Endothelial cell of umbilical vein (primary cell): ENCODE results near the gene CELA2B. TPM values are rescaled to one million over a fixed set of nuclear protein-coding genes. Genes with fewer than 3 reads are reported as not detected.

Experiments used
- BruUV-seq: library from RNA; stranded (reverse); fragments of 400-500 nt; replicated peaks from 2 replicates; lab custom pipeline; 2021; lab: Mats Ljungman, UMichigan
- CTCF ChIA-PET: fragments of 300-600, 350-600 bp; sonication (Branson Sonifier 250); formaldehyde crosslinking; loops from one replicate; lab custom pipeline; 2021; ENCODE audit warnings: antibody characterized with exemption, inconsistent platforms; lab: Charles Lee
- POLR2A ChIA-PET: fragments of 300-600, 350-600 bp; sonication (Branson Sonifier 250); formaldehyde crosslinking; loops from one replicate; lab custom pipeline; 2021; ENCODE audit warnings: antibody characterized with exemption, inconsistent platforms; lab: Charles Lee
- DNase-seq: peaks from one replicate; pipeline ENCODE4 v3.0.0-alpha.2; 2011; ENCODE audit warnings: low read depth, low spot score
- FAIRE-seq: peaks from 2 replicates; lab custom pipeline; 2011; peaks lifted over from hg19 to GRCh38; lab: Jason Lieb, UNC
- H2AFZ ChIP-seq: 2 replicates; pipeline ENCODE4 v1.6.0; 2012; ENCODE audit warnings: low read depth, low read length, control low read depth, inconsistent platforms
- H3K27ac ChIP-seq: 2 replicates; pipeline ENCODE4 v1.5.1; 2011; ENCODE audit warnings: low read depth, mild to moderate bottlenecking, control low read depth, low read length, moderate library complexity; ENCODE audit not compliant: insufficient read depth
- H3K27me3 ChIP-seq, 2 experiments: 2 replicates each; pipeline versions ENCODE4 v1.6.0 to v1.6.1; 2011; ENCODE audit warnings: low read length in 2 of 2, mixed read lengths in 1 of 2; ENCODE audit not compliant: control insufficient read depth in 2 of 2, insufficient read depth in 2 of 2
- H3K36me3 ChIP-seq, 2 experiments: 2 replicates in 1 of 2; 3 replicates in 1 of 2; pipeline ENCODE4 v1.5.1; 2011; ENCODE audit warnings: low read length in 2 of 2, mild to moderate bottlenecking in 1 of 2, moderate library complexity in 1 of 2; ENCODE audit not compliant: control insufficient read depth in 2 of 2, insufficient read depth in 2 of 2; ENCODE audit errors: extremely low read depth in 1 of 2
- H3K4me1 ChIP-seq: 3 replicates; pipeline ENCODE4 v1.5.1; 2011; ENCODE audit warnings: mild to moderate bottlenecking, low read length; ENCODE audit not compliant: control insufficient read depth, insufficient read depth; ENCODE audit errors: extremely low read depth
- H3K4me2 ChIP-seq: 2 replicates; pipeline ENCODE4 v1.6.1; 2011; ENCODE audit warnings: low read length, control low read depth, mixed read lengths; ENCODE audit not compliant: insufficient read depth
- H3K4me3 ChIP-seq, 3 experiments: fragments of 200-600 bp in 1 of 3; sonication (generic), shearing (Covaris generic) in 1 of 3; replicated peaks in 1 of 3; 2 replicates each; pipeline ENCODE4 v1.5.1; 2011 to 2016; ENCODE audit warnings: control low read depth in 3 of 3, low read length in 3 of 3, mild to moderate bottlenecking in 2 of 3, inconsistent platforms in 1 of 3, low read depth in 1 of 3, moderate library complexity in 1 of 3; ENCODE audit not compliant: insufficient read depth in 1 of 3
- H3K79me2 ChIP-seq: 2 replicates; pipeline ENCODE4 v1.6.0; 2012; ENCODE audit warnings: low read length, inconsistent platforms; ENCODE audit not compliant: control insufficient read depth, insufficient read depth
- H3K9ac ChIP-seq: replicated peaks from 2 replicates; pipeline ENCODE3; 2011; ENCODE audit warnings: low read length, control low read depth; ENCODE audit not compliant: insufficient read depth; ENCODE audit errors: extremely low read depth
- H3K9me1 ChIP-seq: replicated peaks from 3 replicates; pipeline ENCODE4 v1.6.0; 2011; ENCODE audit warnings: mild to moderate bottlenecking, low read length; ENCODE audit not compliant: control insufficient read depth, insufficient read depth; ENCODE audit errors: extremely low read depth
- H3K9me3 ChIP-seq: replicated peaks from 2 replicates; pipeline ENCODE4 v1.5.1; 2012; ENCODE audit warnings: low read length, inconsistent platforms; ENCODE audit not compliant: control insufficient read depth, insufficient read depth
- H4K20me1 ChIP-seq: replicated peaks from 2 replicates; pipeline ENCODE3; 2011; ENCODE audit warnings: mild to moderate bottlenecking, low read length; ENCODE audit not compliant: control insufficient read depth, insufficient read depth; ENCODE audit errors: extremely low read depth
- EZH2 ChIP-seq: IDR thresholded peaks from 2 replicates; pipeline ENCODE4 v1.6.1; 2012; ENCODE audit warnings: borderline replicate concordance, low read depth, mild to moderate bottlenecking, moderate library complexity, low read length, inconsistent platforms; ENCODE audit not compliant: severe bottlenecking
- FOS ChIP-seq: IDR thresholded peaks from 2 replicates; pipeline ENCODE4 v1.6.1; 2011; ENCODE audit warnings: mild to moderate bottlenecking, low read length, moderate library complexity, borderline replicate concordance; ENCODE audit not compliant: insufficient read depth
- JUN ChIP-seq: IDR thresholded peaks from 2 replicates; pipeline ENCODE4 v1.6.1; 2011; ENCODE audit warnings: borderline replicate concordance, low read depth; ENCODE audit not compliant: insufficient read length, insufficient read depth
- POLR2AphosphoS5 ChIP-seq: IDR thresholded peaks from 2 replicates; pipeline ENCODE4 v1.6.1; 2012; ENCODE audit warnings: low read depth, mild to moderate bottlenecking, control low read depth, low read length, moderate library complexity; ENCODE audit not compliant: insufficient read depth
- dilution Hi-C: fragments of 300-500 bp; cut with MboI; formaldehyde crosslinking; loops from one replicate; pipeline ENCODE4 v1.15.0; 2019; ENCODE audit warnings: low sequenced_read_pairs; ENCODE audit not compliant: extremely low pct_ligation_motif_present
- intact Hi-C: fragments of 100-400 bp; cut with micrococcal nuclease; formaldehyde crosslinking; loops from one replicate; pipeline ENCODE4 v1.10.0; 2022
- polyA plus RNA-seq, 4 experiments: library from polyadenylated mRNA; depleted of rRNA in 3 of 4; stranded (reverse) in 3 of 4; unstranded in 1 of 4; fragments of >200 nt; gene quantifications; 2 replicates each; pipeline versions ENCODE4 v1.2.1 to v1.2.3, GENCODE V29; 2011 to 2012; ENCODE audit warnings: missing spikeins in 1 of 4
- total RNA-seq: library from RNA; stranded (reverse); gene quantifications from 2 replicates; pipeline ENCODE4 v1.2.3, GENCODE V29; 2021

Gene CELA2B
- total and polyA plus RNA-seq, 2 donors (not counting 3 experiments of a cell fraction or from before 2014, with no cell fraction given), result not detected

GRCh38 chr1:15452216-15452615 is 23.7 kb upstream of the CELA2B start:
- BruUV-seq, result no TSS peak
- Histone ChIP-seq H3K36me3 (no peaks in the 10 kb centered on the region), H3K4me1 (no peaks in the 10 kb centered on the region), H3K9ac (no peak overlapping the region), H3K27me3 (no peaks in the 10 kb centered on the region), H3K27ac (no peak overlapping the region), H3K9me1 (no peaks in the 10 kb centered on the region), H3K79me2 (no peaks in the 10 kb centered on the region), H3K9me3 (no peaks in the 10 kb centered on the region), H3K4me3 (no peak overlapping the region), H3K4me2 (no peak overlapping the region), H4K20me1 (no peaks in the 10 kb centered on the region), H2AFZ (no peak overlapping the region)
- intact Hi-C loops, result no loop called here
- DNase-seq (no peak), FAIRE-seq (no peak)
- POLR2A ChIA-PET, result no interaction called here
- dilution Hi-C loops, result no loop called here
- no peak for TF ChIP-seq JUN
- CTCF ChIA-PET, result no interaction called here

DNA sequence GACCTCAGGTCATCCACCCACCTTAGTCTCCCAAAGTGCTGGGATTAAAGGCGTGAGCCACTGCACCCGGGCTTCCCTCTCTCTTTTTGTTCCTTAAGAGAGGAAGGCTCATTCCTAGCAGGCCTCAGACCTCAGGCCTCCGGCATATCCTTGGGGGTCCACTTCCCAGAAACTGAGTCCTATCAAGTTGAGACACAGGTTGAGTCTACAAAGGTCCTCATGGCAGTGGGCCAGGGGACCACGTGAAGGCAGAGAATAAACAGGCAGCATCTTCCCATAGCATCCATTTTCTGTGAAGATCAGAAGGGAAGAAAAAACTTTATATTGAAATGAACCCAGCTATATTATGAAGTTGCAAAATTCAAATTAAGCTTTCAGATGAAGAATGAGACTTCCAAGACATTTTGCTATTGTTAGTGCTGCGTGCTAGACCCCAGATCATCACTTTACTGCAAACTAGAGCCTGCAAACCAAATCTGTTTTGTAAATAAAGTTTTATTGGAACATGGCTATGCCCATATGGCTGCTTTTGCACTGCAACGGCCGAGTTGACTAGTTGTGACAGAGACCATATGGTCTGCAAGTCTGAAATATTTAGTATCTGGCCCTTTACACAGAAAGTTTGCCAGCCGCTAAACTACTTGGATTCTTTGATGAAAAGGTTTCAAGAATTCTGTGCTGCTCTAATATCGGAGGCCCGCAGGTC is 22.9 kb upstream of the CELA2B start:
- Histone ChIP-seq H3K9me1 (no peaks in the 10 kb centered on the region), H3K9me3 (no peaks in the 10 kb centered on the region), H3K27ac (no peak overlapping the region), H3K79me2 (no peaks in the 10 kb centered on the region), H2AFZ (no peak overlapping the region), H3K27me3 (no peaks in the 10 kb centered on the region), H4K20me1 (no peaks in the 10 kb centered on the region), H3K4me2 (no peak overlapping the region), H3K36me3 (no peaks in the 10 kb centered on the region), H3K4me1 (no peaks in the 10 kb centered on the region), H3K4me3 (no peak overlapping the region), H3K9ac (no peak overlapping the region)
- FAIRE-seq (no peak), DNase-seq (no peak)
- ChIA-PET POLR2A (no interaction called here), CTCF (no interaction called here)
- no TSS peak for BruUV-seq
- TF ChIP-seq EZH2 (no peak), FOS (no peak), POLR2AphosphoS5 (no peak)
- dilution Hi-C loops (no loop called here), intact Hi-C loops (no loop called here)
